HepG2 (cell line): Measurements from ENCODE around the gene JDP2. TPM values are rescaled to one million over a fixed set of nuclear protein-coding genes. Genes with fewer than 3 reads are reported as not detected.

Source experiments
- ATAC-seq: fragments of 200-7000 bp; cut with Tn5 transposase; 3 replicates; pipeline ENCODE4 v1.9.1; 2020; ENCODE audit warnings: mild to moderate bottlenecking, moderate library complexity
- BruUV-seq: library from RNA; stranded (reverse); fragments of 400-500 nt; replicated peaks from 2 replicates; lab custom pipeline; 2021; lab: Mats Ljungman, UMichigan
- CTCF ChIA-PET: fragments of 300-600 bp; formaldehyde crosslinking; extraction: SDS; loops from one replicate; lab custom pipeline; 2021; ENCODE audit warnings: low total read pairs, inconsistent platforms, low intra/inter-chr PET ratio; lab: Yijun Ruan, JAX
- POLR2A ChIA-PET: fragments of 350-600 bp; sonication (Branson Sonifier 250); formaldehyde crosslinking; loops from one replicate; lab custom pipeline; 2020; ENCODE audit warnings: antibody characterized with exemption, inconsistent platforms; lab: Yijun Ruan, JAX
- DNase-seq: peaks from one replicate; pipeline ENCODE4 v3.0.0-alpha.2; 2015; ENCODE audit warnings: low spot score
- FAIRE-seq: peaks from 3 replicates; lab custom pipeline; 2011; peaks lifted over from hg19 to GRCh38; lab: Jason Lieb, UNC
- H2AFZ ChIP-seq: one replicate; pipeline ENCODE4 v1.6.1; 2011; ENCODE audit warnings: low read length, inconsistent platforms
- H3K27ac ChIP-seq: fragments of 300-600 bp; 3 replicates; pipeline ENCODE4 v1.8.0; 2011; ENCODE audit warnings: mixed run types, mild to moderate bottlenecking, mixed read lengths, low read length, inconsistent platforms; ENCODE audit not compliant: insufficient read depth; ENCODE audit errors: extremely low read length
- H3K27me3 ChIP-seq, 2 experiments: fragments of 200-600 bp in 1 of 2; 2 replicates in 1 of 2; 3 replicates in 1 of 2; pipeline versions ENCODE4 v1.6.0 to v1.8.0; 2011; ENCODE audit warnings: low read length in 2 of 2, mild to moderate bottlenecking in 2 of 2, moderate library complexity in 2 of 2, inconsistent platforms in 1 of 2; ENCODE audit not compliant: insufficient read depth in 2 of 2, control insufficient read depth in 1 of 2
- H3K36me3 ChIP-seq, 2 experiments: fragments of 200-600 bp in 1 of 2; replicated peaks in 1 of 2; 2 replicates in 1 of 2; 3 replicates in 1 of 2; pipeline versions ENCODE4 v1.5.1 to v1.8.0; 2011; ENCODE audit warnings: low read length in 2 of 2, inconsistent platforms in 1 of 2; ENCODE audit not compliant: insufficient read depth in 2 of 2, control insufficient read depth in 1 of 2
- H3K4me1 ChIP-seq: 2 replicates; pipeline ENCODE4 v1.5.1; 2012; ENCODE audit warnings: low read length, inconsistent platforms; ENCODE audit not compliant: insufficient read depth
- H3K4me2 ChIP-seq: 2 replicates; pipeline ENCODE4 v1.6.0; 2011; ENCODE audit warnings: low read depth, low read length, inconsistent platforms
- H3K4me3 ChIP-seq, 3 experiments: fragments of 200-600 bp in 1 of 3; sonication (generic), shearing (Covaris generic) in 1 of 3; replicated peaks in 1 of 3; 2 replicates each; pipeline ENCODE4 v1.5.1; 2011 to 2016; ENCODE audit warnings: low read length in 3 of 3, inconsistent platforms in 2 of 3, low read depth in 2 of 3, mild to moderate bottlenecking in 2 of 3, control low read depth in 1 of 3, mixed read lengths in 1 of 3; ENCODE audit not compliant: insufficient read depth in 1 of 3
- H3K79me2 ChIP-seq: one replicate; pipeline ENCODE4 v1.6.1; 2011; ENCODE audit warnings: low read length, inconsistent platforms; ENCODE audit not compliant: insufficient read depth
- H3K9ac ChIP-seq: 2 replicates; pipeline ENCODE4 v1.6.0; 2011; ENCODE audit warnings: mild to moderate bottlenecking, low read depth, low read length, inconsistent platforms; ENCODE audit not compliant: insufficient read depth
- H3K9me3 ChIP-seq: 2 replicates; pipeline ENCODE4 v1.5.1; 2012; ENCODE audit warnings: mild to moderate bottlenecking, low read length
- H4K20me1 ChIP-seq: 2 replicates; pipeline ENCODE4 v1.6.0; 2011; ENCODE audit warnings: inconsistent platforms, mild to moderate bottlenecking, low read length, moderate library complexity; ENCODE audit not compliant: insufficient read depth
- ELF4 ChIP-seq: sonication (generic); formaldehyde crosslinking; IDR thresholded peaks from 2 replicates; pipeline ENCODE4 v1.5.0; 2020; ENCODE audit warnings: missing genetic modification reagents, mild to moderate bottlenecking, moderate library complexity, borderline replicate concordance
- GATAD2A ChIP-seq: IDR thresholded peaks from 2 replicates; pipeline ENCODE4 v1.6.1; 2016
- HHEX ChIP-seq: IDR thresholded peaks from 2 replicates; pipeline ENCODE4 v1.6.1; 2016; ENCODE audit warnings: control low read depth
- POLR2A ChIP-seq, 2 experiments: IDR thresholded peaks; 2 replicates each; pipeline ENCODE4 v1.6.1; 2011; ENCODE audit warnings: low read depth in 2 of 2, low read length in 2 of 2, mild to moderate bottlenecking in 1 of 2, moderate library complexity in 1 of 2; ENCODE audit not compliant: insufficient read depth in 1 of 2
- SAFB2 ChIP-seq: sonication (generic); formaldehyde crosslinking; IDR thresholded peaks from 2 replicates; pipeline ENCODE4 v1.5.1; 2020; ENCODE audit warnings: missing genetic modification reagents, low read depth, mild to moderate bottlenecking, borderline replicate concordance
- SOX6 ChIP-seq, 2 experiments: fragments of 450-650 bp in 1 of 2; sonication (generic) in 1 of 2; formaldehyde crosslinking in 1 of 2; IDR thresholded peaks; 2 replicates each; pipeline versions ENCODE4 v1.4.0 to v1.6.1; 2017 to 2020; ENCODE audit warnings: antibody characterized with exemption in 1 of 2, mild to moderate bottlenecking in 1 of 2, missing genetic modification reagents in 1 of 2
- TEAD2 ChIP-seq: sonication (generic); formaldehyde crosslinking; IDR thresholded peaks from 2 replicates; pipeline ENCODE4 v1.9.0; 2021; ENCODE audit warnings: missing genetic modification reagents
- ZIK1 ChIP-seq: sonication (generic); formaldehyde crosslinking; IDR thresholded peaks from 2 replicates; pipeline ENCODE4 v1.5.0; 2020; ENCODE audit warnings: mild to moderate bottlenecking, low read depth, missing genetic modification reagents, borderline replicate concordance
- ZMYM3 ChIP-seq: sonication (generic); formaldehyde crosslinking; IDR thresholded peaks from 2 replicates; pipeline ENCODE4 v1.5.1; 2020; ENCODE audit warnings: mild to moderate bottlenecking, missing genetic modification reagents
- ZNF101 ChIP-seq: sonication (generic); formaldehyde crosslinking; IDR thresholded peaks from 2 replicates; pipeline ENCODE4 v1.4.0; 2020; ENCODE audit warnings: mild to moderate bottlenecking, low read depth, missing genetic modification reagents, borderline replicate concordance
- ZNF543 ChIP-seq: sonication (generic); formaldehyde crosslinking; IDR thresholded peaks from 2 replicates; pipeline ENCODE4 v1.4.0; 2020; ENCODE audit warnings: mild to moderate bottlenecking, missing genetic modification reagents
- ZNF546 ChIP-seq: sonication (generic); formaldehyde crosslinking; conservative IDR thresholded peaks from 2 replicates; pipeline ENCODE4 v1.8.1; 2023; ENCODE audit warnings: mild to moderate bottlenecking, missing genetic modification reagents
- ZNF557 ChIP-seq: sonication (generic); formaldehyde crosslinking; IDR thresholded peaks from 2 replicates; pipeline ENCODE4 v1.4.0; 2020; ENCODE audit warnings: missing genetic modification reagents
- ZNF839 ChIP-seq: sonication (generic); formaldehyde crosslinking; IDR thresholded peaks from 2 replicates; pipeline ENCODE4 v1.4.0; 2020; ENCODE audit warnings: missing genetic modification reagents, mild to moderate bottlenecking, borderline replicate concordance
- WGBS: methylation state at CpG from one replicate; pipeline ENCODE4 v1.1.6; 2017; ENCODE audit warnings: low lambda C conversion rate; 5-methylcytosine and 5-hydroxymethylcytosine counted together
- in situ Hi-C: cut with HindIII; loops from 2 replicates; pipeline ENCODE4 v1.10.0; 2017; ENCODE audit warnings: low pct_unique_long_range_greater_than_20kb; ENCODE audit not compliant: extremely low pct_ligation_motif_present
- intact Hi-C: fragments of 100-400 bp; cut with micrococcal nuclease; formaldehyde crosslinking; loops from one replicate; pipeline ENCODE4 v1.10.0; 2022; ENCODE audit not compliant: unreplicated experiment
- polyA plus RNA-seq, 8 experiments: library from polyadenylated mRNA; depleted of rRNA in 3 of 8; stranded (reverse) in 7 of 8; unstranded in 1 of 8; fragments of >200 nt; fragmentation: Illumina TruSeq in 4 of 8; extraction: Trizol in 4 of 8; gene quantifications; 2 replicates each; pipeline versions ENCODE4 v1.2.1 to v1.2.3, GENCODE V29; 2011 to 2016; ENCODE audit warnings: low read depth in 4 of 8, missing spikeins in 1 of 8, mixed read lengths in 1 of 8; ENCODE audit not compliant: insufficient read depth in 1 of 8
- total RNA-seq, 5 experiments: library from RNA; depleted of rRNA; stranded (reverse); fragments of >200 nt; fragmentation: Illumina TruSeq; extraction: Trizol; gene quantifications; 2 replicates each; pipeline ENCODE4 v1.2.3, GENCODE V29; 2016; ENCODE audit warnings: low read depth in 1 of 5
- TF ChIP-seq, protein P1 (sequence below): sonication (generic); formaldehyde crosslinking; IDR thresholded peaks from 2 replicates; pipeline ENCODE4 v1.4.0; 2020; ENCODE audit warnings: mild to moderate bottlenecking, missing genetic modification reagents
- TF ChIP-seq, protein P2 (sequence below): sonication (generic); formaldehyde crosslinking; IDR thresholded peaks from 2 replicates; pipeline ENCODE4 v1.8.0; 2022; ENCODE audit warnings: missing genetic modification reagents, mild to moderate bottlenecking, inconsistent platforms, borderline replicate concordance
- TF ChIP-seq, protein P3 (sequence below): IDR thresholded peaks from 2 replicates; pipeline ENCODE4 v1.4.0; 2020; ENCODE audit warnings: mild to moderate bottlenecking, missing genetic modification reagents

JDP2 gene
- total and polyA plus RNA-seq, 2 of the 13 experiments (the other 11 are each of a cell fraction or from before 2014, with no cell fraction given), result 8.0 to 8.9 TPM

DNA sequence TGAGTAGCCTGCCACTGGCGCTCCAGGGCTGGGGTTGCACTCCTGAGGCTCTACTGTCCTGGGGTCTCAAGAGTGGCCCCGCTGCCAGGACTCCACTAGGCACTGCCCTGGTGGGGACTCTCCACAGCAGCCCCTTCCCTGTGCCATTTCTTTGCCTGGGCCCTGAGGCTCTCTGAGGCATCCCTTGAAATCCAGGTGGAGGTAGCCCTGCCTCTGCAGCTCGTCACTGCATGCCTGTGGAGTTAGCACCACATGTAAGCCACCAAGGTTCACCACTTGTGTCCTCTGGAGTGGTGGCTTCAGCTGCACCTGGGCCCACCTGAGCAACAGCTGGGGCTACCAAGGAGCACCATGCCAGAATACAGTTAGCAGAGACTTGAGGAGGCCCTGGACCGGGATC lies 54.5 kb downstream of the JDP2 start:
- Histone ChIP-seq H3K27me3 (peaks cover 0 to 2% of the 10 kb centered on the region in 2 experiments; a peak in 1 of 5 replicates), H3K4me3 (no peak overlapping the region), H3K9ac (no peak overlapping the region), H3K9me3 (no peaks in the 10 kb centered on the region), H3K4me1 (peaks cover 22% of the 10 kb centered on the region), H3K27ac (no peak overlapping the region), H3K36me3 (no peaks in the 10 kb centered on the region), H3K79me2 (no peaks in the 10 kb centered on the region), H2AFZ (no peak overlapping the region), H4K20me1 (no peaks in the 10 kb centered on the region), H3K4me2 (no peak overlapping the region)
- ChIA-PET CTCF (no interaction called here), POLR2A (no interaction called here)
- intact Hi-C loops, result no loop called here
- WGBS, result 68% methylated on average over 3 of the region's 4 CpGs
- FAIRE-seq, result no peak
- in situ Hi-C loops, result loop anchor here (10.0 kb wide), 1 partner anchor 358 kb away; the partner anchor contains the start of gene NEK9
- no peak for DNase-seq
- BruUV-seq, result no TSS peak
- no peak for ATAC-seq
- TF ChIP-seq SOX6 (IDR thresholded peaks at IDR 0.05) (no peak), SOX6 (CRISPR knock-in tag; IDR thresholded peaks at IDR 0.05) (no peak), ZNF543 (CRISPR knock-in tag) (no peak), POLR2A (IDR thresholded peaks at IDR 0.05; ENCODE audit: insufficient read depth in 1 of 2, low read depth in 2 of 2, low read length in 2 of 2) (no peak), ZNF546 (CRISPR knock-in tag) (no peak), ZNF101 (no peak), SAFB2 (CRISPR knock-in tag) (no peak), HHEX (no peak), ZIK1 (CRISPR knock-in tag) (no peak), ZNF839 (CRISPR knock-in tag) (no peak), GATAD2A (no peak), ELF4 (no peak), TEAD2 (CRISPR knock-in tag) (no peak), ZMYM3 (no peak), ZNF557 (no peak)
- TF ChIP-seq, protein P1, sequence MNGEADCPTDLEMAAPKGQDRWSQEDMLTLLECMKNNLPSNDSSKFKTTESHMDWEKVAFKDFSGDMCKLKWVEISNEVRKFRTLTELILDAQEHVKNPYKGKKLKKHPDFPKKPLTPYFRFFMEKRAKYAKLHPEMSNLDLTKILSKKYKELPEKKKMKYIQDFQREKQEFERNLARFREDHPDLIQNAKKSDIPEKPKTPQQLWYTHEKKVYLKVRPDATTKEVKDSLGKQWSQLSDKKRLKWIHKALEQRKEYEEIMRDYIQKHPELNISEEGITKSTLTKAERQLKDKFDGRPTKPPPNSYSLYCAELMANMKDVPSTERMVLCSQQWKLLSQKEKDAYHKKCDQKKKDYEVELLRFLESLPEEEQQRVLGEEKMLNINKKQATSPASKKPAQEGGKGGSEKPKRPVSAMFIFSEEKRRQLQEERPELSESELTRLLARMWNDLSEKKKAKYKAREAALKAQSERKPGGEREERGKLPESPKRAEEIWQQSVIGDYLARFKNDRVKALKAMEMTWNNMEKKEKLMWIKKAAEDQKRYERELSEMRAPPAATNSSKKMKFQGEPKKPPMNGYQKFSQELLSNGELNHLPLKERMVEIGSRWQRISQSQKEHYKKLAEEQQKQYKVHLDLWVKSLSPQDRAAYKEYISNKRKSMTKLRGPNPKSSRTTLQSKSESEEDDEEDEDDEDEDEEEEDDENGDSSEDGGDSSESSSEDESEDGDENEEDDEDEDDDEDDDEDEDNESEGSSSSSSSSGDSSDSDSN, result no peak
- TF ChIP-seq, protein P2, sequence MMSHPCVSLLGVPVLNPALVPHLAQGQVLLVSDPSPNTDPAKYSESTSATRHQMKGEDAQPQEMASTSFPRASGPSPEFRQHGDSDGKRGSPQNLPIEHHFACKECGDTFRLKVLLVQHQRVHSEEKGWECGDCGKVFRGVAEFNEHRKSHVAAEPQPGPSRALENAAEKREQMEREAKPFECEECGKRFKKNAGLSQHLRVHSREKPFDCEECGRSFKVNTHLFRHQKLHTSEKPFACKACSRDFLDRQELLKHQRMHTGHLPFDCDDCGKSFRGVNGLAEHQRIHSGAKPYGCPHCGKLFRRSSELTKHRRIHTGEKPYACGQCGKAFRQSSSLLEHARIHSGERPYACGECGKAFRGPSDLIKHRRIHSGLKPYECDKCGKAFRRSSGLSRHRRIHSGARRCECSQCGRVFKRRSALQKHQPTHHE, result no peak
- TF ChIP-seq, protein P3, sequence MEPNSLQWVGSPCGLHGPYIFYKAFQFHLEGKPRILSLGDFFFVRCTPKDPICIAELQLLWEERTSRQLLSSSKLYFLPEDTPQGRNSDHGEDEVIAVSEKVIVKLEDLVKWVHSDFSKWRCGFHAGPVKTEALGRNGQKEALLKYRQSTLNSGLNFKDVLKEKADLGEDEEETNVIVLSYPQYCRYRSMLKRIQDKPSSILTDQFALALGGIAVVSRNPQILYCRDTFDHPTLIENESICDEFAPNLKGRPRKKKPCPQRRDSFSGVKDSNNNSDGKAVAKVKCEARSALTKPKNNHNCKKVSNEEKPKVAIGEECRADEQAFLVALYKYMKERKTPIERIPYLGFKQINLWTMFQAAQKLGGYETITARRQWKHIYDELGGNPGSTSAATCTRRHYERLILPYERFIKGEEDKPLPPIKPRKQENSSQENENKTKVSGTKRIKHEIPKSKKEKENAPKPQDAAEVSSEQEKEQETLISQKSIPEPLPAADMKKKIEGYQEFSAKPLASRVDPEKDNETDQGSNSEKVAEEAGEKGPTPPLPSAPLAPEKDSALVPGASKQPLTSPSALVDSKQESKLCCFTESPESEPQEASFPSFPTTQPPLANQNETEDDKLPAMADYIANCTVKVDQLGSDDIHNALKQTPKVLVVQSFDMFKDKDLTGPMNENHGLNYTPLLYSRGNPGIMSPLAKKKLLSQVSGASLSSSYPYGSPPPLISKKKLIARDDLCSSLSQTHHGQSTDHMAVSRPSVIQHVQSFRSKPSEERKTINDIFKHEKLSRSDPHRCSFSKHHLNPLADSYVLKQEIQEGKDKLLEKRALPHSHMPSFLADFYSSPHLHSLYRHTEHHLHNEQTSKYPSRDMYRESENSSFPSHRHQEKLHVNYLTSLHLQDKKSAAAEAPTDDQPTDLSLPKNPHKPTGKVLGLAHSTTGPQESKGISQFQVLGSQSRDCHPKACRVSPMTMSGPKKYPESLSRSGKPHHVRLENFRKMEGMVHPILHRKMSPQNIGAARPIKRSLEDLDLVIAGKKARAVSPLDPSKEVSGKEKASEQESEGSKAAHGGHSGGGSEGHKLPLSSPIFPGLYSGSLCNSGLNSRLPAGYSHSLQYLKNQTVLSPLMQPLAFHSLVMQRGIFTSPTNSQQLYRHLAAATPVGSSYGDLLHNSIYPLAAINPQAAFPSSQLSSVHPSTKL (CRISPR knock-in tag), result no peak
